Peyer's patch (tissue), 4 donors: ENCODE results near the gene TPSD1. TPM values are rescaled to one million over a fixed set of nuclear protein-coding genes. Genes with fewer than 3 reads are reported as not detected.

Experiments
- DNase-seq, 3 donors: peaks; one replicate each; pipeline ENCODE4 v3.0.0-alpha.2; 2017 to 2019
- H3K27ac ChIP-seq, 4 donors: fragments of 200-600 bp; sonication (generic); one replicate each; pipeline ENCODE4 v1.5.1; 2016 to 2019
- H3K27me3 ChIP-seq, 2 donors: fragments of 200-600 bp; sonication (generic); one replicate each; pipeline ENCODE4 v1.5.1; 2019
- H3K36me3 ChIP-seq, 3 donors: fragments of 200-600 bp; sonication (generic); one replicate each; pipeline ENCODE4 v1.5.1; 2016 to 2019
- H3K4me1 ChIP-seq, 4 donors: fragments of 200-600 bp; sonication (generic); one replicate each; pipeline ENCODE4 v1.5.1; 2016 to 2019
- H3K4me3 ChIP-seq, 4 donors: fragments of 200-600 bp; sonication (generic); 1 replicate in 3 of 4; 2 replicates in 1 of 4; pipeline ENCODE4 v1.5.1; 2016 to 2019; ENCODE audit warnings: mild to moderate bottlenecking in 1 of 4
- H3K9me3 ChIP-seq, 4 donors: fragments of 200-600 bp; sonication (generic); one replicate each; pipeline ENCODE4 v1.5.1; 2016 to 2019; ENCODE audit warnings: mild to moderate bottlenecking in 1 of 4
- CTCF ChIP-seq, 6 experiments: fragments of 450-650 bp in 4 of 6; fragments of 200-600 bp in 2 of 6; sonication (generic) in 1 of 6; IDR thresholded peaks; one replicate each; pipeline ENCODE4 v1.5.1; 2017 to 2019; ENCODE audit warnings: antibody characterized with exemption in 6 of 6, mild to moderate bottlenecking in 3 of 6, moderate library complexity in 1 of 6
- POLR2A ChIP-seq, 2 donors: fragments of 450-650 bp; IDR thresholded peaks; one replicate each; pipeline ENCODE4 v1.5.1; 2017; ENCODE audit warnings: antibody characterized with exemption in 2 of 2, mild to moderate bottlenecking in 2 of 2, moderate library complexity in 2 of 2
- total RNA-seq, 4 donors: library from RNA; depleted of rRNA; stranded (reverse); fragments of >200 nt; gene quantifications; one replicate each; pipeline ENCODE4 v1.1.0, GENCODE V29; 2016

Gene TPSD1
- total RNA-seq, 4 donors from 2014 or later: 10.3 to 61.1 (median 24.1) TPM; not detected in 1

DNA sequence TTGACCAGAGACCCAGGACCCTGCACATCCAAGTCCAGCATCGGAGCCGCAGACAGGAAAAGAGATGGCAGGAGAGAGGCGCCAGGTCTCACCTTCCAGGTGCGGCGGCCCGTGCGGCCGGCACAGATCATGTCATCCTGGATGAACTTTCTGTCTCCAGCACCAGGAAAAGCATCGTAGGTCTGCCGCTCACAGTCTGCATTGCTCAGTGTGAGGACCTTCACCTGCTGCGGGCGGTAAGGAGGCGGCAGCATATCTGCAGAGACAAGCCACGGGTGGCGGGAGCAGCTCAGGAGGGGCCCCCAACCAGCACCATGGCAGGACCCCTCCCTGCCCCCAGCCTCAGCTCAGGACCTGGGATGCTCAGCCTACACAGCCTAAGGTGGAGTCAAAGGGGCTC, 17.9 kb downstream of the TPSD1 start:
- TF ChIP-seq CTCF (IDR thresholded peaks at IDR 0.05) (no peak), POLR2A (IDR thresholded peaks at IDR 0.05) (no peak)
- no peak for DNase-seq

GRCh38 chr16:1274767-1275166, 18.9 kb downstream of the TPSD1 start:
- no peaks in the 10 kb centered on the region for H3K27me3 ChIP-seq
- TF ChIP-seq POLR2A (IDR thresholded peaks at IDR 0.05) (no peak), CTCF (IDR thresholded peaks at IDR 0.05) (no peak)
- no peaks in the 10 kb centered on the region for H3K9me3 ChIP-seq

More for the DNA sequence above, 17.9 kb downstream of the TPSD1 start:
- H3K27me3 ChIP-seq: no peaks in the 10 kb centered on the region
- H3K4me1 ChIP-seq: peaks cover 0 to 12% (median 4%) of the 10 kb centered on the region in 4 donors
- H3K4me3 ChIP-seq: no peak overlapping the region
- H3K36me3 ChIP-seq: no peaks in the 10 kb centered on the region
- no peaks in the 10 kb centered on the region for H3K9me3 ChIP-seq
- H3K27ac ChIP-seq: no peak overlapping the region

DNA sequence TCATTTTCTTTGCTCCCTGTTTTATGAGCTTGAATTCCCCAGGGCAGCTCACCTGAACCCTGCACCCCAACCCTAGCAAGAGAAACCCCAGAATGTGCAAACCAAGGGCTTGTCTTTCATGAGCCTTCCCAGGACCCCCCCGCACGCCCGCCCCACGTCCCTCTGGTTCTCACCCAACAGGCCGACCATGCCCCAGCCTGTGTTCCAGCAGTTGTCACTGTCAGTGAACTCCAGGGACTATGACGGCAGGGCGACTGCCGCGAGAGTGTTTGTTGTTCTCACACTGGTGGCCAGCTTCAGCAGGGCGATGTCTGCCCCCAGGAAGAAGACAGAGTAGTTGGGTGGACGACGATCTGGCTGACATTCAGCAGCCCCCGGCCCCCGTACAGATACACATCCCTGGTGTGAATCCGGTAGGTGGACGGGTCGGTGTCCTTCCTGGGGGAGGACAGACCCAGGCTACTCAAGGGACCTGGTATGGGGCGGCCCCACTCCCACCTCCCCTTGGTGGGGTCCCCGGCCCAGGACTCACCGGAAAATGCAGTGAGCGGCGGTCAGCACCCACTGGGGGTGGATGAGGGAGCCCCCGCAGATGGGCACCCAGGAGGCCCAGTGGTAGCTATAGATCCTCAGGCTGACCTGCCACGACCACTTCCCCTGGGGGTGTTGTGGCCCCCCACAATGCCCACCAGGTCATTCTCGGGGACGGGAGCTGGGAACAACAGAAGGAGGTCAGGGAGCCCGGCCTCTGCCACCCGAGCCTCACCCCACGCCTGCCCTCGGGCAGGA, 20.1 kb downstream of the TPSD1 start:
- Histone ChIP-seq H3K36me3 (no peaks in the 10 kb centered on the region), H3K27me3 (no peaks in the 10 kb centered on the region), H3K4me3 (no peak overlapping the region), H3K4me1 (peaks cover 0 to 12% (median 4%) of the 10 kb centered on the region in 4 donors), H3K27ac (no peak overlapping the region), H3K9me3 (no peaks in the 10 kb centered on the region)
- no peak for DNase-seq
- TF ChIP-seq CTCF (IDR thresholded peaks at IDR 0.05) (no peak), POLR2A (IDR thresholded peaks at IDR 0.05) (no peak)

More at GRCh38 chr16:1274767-1275166, 18.9 kb downstream of the TPSD1 start:
- no peak for DNase-seq
- Histone ChIP-seq H3K36me3 (no peaks in the 10 kb centered on the region), H3K4me1 (peaks cover 0 to 12% (median 4%) of the 10 kb centered on the region in 4 donors), H3K4me3 (no peak overlapping the region), H3K27ac (no peak overlapping the region)

DNA sequence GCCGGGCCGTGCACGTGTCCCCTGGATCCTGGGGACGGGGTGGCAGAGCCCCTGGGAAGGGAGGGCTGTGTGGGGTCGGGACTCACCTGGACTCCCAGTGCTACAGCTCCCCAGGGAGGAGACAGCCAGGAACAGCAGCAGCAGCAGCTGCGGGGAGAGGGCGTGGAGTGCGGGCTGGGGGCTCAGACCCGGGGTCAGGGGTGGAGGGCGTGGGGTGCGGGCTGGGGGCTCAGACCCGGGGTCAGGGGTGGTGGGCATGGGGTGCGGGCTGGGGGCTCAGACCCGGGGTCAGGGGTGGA, 20.7 kb downstream of the TPSD1 start:
- Histone ChIP-seq H3K27ac (no peak overlapping the region), H3K9me3 (no peaks in the 10 kb centered on the region), H3K4me1 (peaks cover 0 to 7% (median 3%) of the 10 kb centered on the region in 4 donors), H3K36me3 (no peaks in the 10 kb centered on the region), H3K4me3 (no peak overlapping the region), H3K27me3 (no peaks in the 10 kb centered on the region)
- TF ChIP-seq POLR2A (IDR thresholded peaks at IDR 0.05) (no peak), CTCF (IDR thresholded peaks at IDR 0.05) (no peak)
- DNase-seq: no peak

GRCh38 chr16:1277151-1277598, 21.3 kb downstream of the TPSD1 start:
- no peaks in the 10 kb centered on the region for H3K36me3 ChIP-seq
- DNase-seq: no peak
- no peaks in the 10 kb centered on the region for H3K27me3 ChIP-seq
- no peak overlapping the region for H3K4me3 ChIP-seq
- no peak overlapping the region for H3K27ac ChIP-seq
- no peaks in the 10 kb centered on the region for H3K9me3 ChIP-seq
- TF ChIP-seq CTCF (IDR thresholded peaks at IDR 0.05) (no peak), POLR2A (IDR thresholded peaks at IDR 0.05) (no peak)
- H3K4me1 ChIP-seq: peaks cover 0 to under 1% (median 0%) of the 10 kb centered on the region in 4 donors
